GM10266 (cell line): ENCODE measurements around the gene CTNNBL1.

Experiments
- DNase-seq: peaks from one replicate; pipeline ENCODE4 v3.0.0; 2012; ENCODE audit errors: extremely low spot score
- CTCF ChIP-seq: IDR thresholded peaks from 2 replicates; pipeline ENCODE4 v1.5.1; 2012; ENCODE audit warnings: mild to moderate bottlenecking, low read depth; ENCODE audit not compliant: control insufficient read depth, insufficient read depth; ENCODE audit errors: missing control alignments

CTNNBL1 gene

GRCh38 chr20:37744347-37744746, 50.5 kb downstream of the CTNNBL1 start:
- DNase-seq, result no peak

GRCh38 chr20:37745553-37745952, 51.7 kb downstream of the CTNNBL1 start:
- no peak for TF ChIP-seq CTCF
- DNase-seq, result no peak

More at GRCh38 chr20:37744347-37744746, 50.5 kb downstream of the CTNNBL1 start:
- no peak for TF ChIP-seq CTCF

GRCh38 chr20:37748015-37748414, 54.2 kb downstream of the CTNNBL1 start:
- TF ChIP-seq CTCF, result no peak
- DNase-seq, result no peak

GRCh38 chr20:37749218-37749617, 55.4 kb downstream of the CTNNBL1 start:
- no peak for DNase-seq
- no peak for TF ChIP-seq CTCF

GRCh38 chr20:37749620-37750403, 56.0 kb downstream of the CTNNBL1 start:
- no peak for TF ChIP-seq CTCF
- DNase-seq, result no peak

- DNase-seq, result no peak
- no peak for TF ChIP-seq CTCF
Measured at GRCh38 chr20:37755665-37756064, 61.8 kb downstream of the CTNNBL1 start.

GRCh38 chr20:37756234-37756633, 62.4 kb downstream of the CTNNBL1 start:
- TF ChIP-seq CTCF, result no peak

More at GRCh38 chr20:37756234-37756633, 62.4 kb downstream of the CTNNBL1 start:
- DNase-seq, result no peak
